Measurements from ENCODE around the gene PBOV1.
A peak's percentile ranks its signal among the peaks of the same experiment; 100 is the strongest.

DNA sequence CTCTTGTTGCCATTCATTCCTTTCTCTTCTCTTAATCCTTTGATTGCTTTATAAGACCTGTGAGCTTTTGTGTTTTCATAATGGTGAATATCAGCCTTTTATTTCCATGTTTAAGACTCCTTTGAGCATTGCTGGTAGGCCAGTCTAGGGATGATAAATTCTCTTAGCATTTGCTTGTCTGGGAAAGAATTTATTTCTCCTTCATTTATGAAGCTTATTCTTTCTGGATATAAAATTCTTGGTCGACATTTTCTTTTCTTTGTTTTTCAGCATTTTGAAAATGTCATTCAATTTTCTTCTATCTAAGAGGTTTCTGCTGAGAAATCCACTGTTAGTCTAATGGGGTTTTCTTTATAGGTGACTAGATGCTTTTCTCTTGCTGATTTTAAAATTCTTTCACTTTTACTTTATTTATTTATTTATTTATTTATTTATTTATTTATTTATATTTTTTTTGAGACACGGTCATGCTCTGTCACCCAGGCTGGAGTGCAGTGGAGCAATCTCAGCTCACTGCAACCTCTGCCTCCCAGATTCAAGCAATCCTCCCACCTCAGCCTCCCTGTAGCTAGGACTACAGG, 41.5 kb downstream of the PBOV1 start:
- TF ChIP-seq SETDB1 (IDR thresholded peaks at IDR 0.05; ENCODE audit: insufficient read length, low read length) (peak; percentile 96), ZNF37A (tag by site-specific recombination; IDR thresholded peaks at IDR 0.05) (no peak), ZNF311 (tag by site-specific recombination; IDR thresholded peaks at IDR 0.05; ENCODE audit: borderline replicate concordance) (no peak)
